ENCODE measurements around the gene FCER1G.
"Not testable (repeated sequence)": the region's sequence is repeated elsewhere in the genome, so short reads cannot be mapped to it uniquely, and the experiment has no call there.

The FCER1G gene

DNA sequence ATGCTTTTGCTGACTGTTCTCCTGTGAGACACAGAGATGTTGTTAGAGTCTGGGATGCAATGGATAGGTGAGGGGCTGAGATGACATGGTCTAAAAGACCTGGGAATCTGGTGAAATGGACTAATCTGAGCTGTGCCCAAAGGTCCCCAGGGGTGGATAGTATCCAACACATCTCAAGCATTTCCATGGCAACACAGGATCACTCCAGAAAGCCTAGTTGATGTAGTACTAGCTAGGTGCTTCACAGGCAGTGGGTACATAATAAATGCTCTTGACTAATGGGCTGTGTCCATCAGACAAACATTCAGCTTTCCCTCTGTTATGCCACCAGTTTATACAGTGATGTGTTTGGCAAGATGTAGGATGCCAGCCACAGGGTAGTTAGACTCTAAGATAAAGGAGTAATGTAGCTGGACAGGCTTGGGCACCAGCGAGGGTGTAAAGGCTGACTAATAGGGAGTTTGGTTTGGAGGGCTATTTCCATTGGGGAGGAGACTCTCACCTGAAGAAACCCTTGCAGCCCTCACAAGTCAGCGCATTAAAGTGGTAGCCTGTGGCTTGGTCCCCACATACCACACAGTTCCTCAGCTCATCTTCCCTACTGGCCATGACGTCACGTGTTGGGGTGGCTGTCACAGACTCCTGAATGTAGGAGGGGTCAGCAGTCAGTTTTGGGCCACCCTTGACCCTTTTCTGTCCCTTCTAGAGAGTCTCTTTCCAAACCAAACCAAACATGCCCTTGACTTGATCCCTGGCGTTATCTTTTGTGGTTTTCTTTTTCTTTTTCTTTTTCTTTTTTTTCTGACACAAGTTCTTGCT is 21.1 kb downstream of the FCER1G start:
- no peak for DNase-seq

DNA sequence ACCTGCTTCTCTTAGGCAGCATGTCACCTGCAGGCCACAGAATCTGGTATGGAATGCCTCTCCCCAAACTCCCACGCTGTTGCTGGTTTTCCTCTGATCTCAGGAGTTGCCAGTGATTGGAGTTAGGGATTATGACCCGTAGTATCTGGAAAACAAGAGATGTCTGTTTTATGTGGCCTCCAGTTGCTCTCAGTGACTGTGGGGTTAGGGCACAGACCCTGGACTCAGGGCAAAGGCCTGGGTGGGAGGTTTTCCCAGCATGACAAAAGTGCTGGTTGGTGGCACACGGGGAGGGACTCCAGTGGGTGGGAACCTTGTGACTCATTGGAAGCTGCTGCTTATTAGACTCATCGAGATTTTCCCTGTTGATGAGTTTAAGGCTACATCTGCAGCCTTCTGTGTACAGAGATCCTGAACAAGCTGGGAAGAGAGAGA is 23.0 kb downstream of the FCER1G start, which contains the start of gene NR1I3:
NR1I3 (minus strand) TSS at position 165 of the 435 bp plus-strand sequence. CDS start 1,638 bp downstream, outside the sequence.
- DNase-seq = no peak

DNA sequence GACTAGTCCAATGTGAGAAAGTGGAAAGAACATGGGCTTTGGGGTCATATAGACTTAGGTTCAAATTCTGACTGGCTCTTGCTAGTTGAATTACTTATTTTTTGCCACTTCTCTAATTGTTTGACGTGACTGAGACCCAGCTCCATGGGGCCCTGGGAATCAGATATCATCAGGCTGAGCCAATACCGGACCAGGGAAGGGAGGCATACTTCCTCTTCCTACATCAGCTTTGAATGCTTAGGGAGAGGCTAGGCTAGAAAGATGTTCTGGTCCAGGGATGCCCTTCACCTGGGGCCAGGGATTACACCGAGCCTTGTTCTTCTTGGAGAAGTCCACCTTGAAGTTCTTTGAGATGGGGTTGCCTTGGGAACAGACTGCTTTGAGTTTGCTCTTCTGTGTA is 26.6 kb downstream of the FCER1G start:
- no peak for DNase-seq

DNA sequence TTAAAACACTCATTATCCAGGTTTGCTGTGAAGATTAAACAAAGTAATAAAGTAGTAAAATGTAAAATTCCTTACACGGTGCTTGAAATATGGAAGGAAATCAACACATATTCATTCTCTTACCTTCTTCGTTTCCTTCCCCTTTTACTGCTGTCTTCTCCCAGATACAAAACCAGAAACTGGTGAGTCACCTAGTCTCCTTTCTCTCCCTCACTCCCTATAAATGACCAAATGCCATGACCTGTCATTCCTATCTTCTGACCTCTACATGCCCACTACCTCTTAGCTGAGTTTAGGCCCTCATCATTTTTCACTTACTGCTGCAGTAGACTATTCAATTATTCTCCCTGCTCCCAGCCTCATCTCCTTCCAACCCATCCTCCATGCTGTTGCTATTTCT is 27.2 kb downstream of the FCER1G start:
- DNase-seq = no peak

DNA sequence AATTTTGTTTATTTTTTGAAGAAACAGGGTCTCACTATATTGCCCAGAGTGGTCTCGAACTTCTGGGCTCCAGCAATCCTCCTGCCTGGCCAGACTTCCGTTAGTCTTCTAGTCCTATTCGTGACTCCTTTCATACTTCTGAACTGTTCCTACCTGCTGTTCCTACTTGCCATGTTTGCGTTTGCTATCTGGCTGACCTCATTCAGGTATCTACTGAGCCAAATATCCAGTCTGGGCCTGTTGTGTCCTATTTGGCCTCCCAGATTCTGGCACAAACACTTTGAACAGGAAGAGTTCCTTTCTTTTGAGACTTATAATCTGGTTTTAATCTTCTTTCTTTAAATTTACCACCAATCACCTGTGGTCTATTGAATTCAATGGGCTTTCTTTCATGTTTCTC is 29.8 kb downstream of the FCER1G start:
- no peak for DNase-seq

DNA sequence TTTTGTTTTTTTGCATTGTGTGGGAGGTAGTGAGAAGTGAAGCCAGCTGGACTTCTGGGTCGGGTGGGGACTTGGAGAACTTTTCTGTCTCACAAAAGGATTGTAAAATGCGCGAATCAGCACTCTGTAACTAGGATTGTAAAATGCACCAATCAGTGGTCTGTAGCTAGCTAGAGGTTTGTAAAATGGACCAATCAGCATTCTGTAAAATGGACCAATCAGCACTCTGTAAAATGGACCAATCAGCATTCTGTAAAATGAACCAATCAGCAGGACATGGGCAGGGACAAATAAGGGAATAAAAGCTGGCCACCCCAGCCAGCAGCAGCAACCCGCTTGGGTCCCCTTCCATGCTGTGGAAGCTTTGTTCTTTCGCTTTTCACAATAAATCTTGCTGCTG is 35.0 kb downstream of the FCER1G start:
- DNase-seq = not testable (repeated sequence)

DNA sequence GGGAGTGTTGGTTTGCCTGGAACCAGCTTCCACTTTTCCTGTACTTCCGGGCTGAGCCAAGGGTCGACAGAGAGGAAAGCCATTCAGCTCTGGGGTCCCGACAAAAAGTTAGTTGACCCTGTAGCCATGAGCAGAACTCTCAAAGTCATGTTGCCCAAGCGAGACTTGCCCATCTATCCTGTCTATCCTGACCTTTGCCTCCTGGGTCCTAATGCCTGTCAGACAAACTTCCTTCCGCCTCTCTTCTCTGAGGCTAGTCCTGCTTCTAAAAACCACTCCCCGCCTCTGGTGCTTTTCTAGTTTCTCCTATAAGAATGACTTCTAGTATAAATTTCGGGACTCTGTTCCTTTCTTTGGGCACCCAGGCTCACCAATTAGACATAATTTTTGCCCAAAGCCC is 35.7 kb downstream of the FCER1G start:
- no peak for DNase-seq

DNA sequence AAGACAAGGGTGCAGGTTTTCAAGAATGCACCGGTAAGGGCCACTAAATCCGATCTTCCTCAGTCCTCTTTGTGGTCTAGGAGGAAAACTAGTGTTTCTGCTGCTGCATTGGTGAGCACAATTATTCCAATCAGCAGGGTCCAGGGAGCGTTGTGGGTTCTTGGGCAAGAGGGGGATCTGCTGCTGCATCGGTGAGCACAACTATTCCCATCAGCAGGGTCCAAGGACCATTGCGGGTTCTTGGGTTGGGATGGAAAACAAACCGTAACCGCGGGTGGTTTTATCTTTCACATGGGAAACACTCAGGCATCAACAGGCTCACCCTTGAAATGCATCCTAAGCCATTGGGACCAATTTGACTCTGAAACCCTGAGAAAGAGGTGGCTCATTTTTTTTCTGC is 36.5 kb downstream of the FCER1G start:
- no peak for DNase-seq

DNA sequence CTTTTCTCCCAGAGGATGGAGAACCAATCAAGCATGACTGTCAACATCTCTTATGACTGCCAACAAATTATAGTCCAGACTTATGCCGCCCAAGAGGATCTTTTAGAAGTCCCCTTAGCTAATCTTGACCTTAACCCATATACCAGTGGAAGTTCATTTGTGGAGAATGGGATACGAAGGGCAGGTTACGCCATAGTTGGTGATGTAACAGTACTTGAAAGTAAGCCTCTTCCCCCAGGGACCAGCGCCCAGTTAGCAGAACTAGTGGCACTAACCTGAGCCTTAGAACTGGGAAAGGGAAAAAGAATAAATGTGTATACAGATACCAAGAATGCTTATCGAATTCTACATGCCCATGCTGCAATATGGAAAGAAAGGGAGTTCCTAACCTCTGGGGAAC is 40.2 kb downstream of the FCER1G start:
- not testable (repeated sequence) for DNase-seq

DNA sequence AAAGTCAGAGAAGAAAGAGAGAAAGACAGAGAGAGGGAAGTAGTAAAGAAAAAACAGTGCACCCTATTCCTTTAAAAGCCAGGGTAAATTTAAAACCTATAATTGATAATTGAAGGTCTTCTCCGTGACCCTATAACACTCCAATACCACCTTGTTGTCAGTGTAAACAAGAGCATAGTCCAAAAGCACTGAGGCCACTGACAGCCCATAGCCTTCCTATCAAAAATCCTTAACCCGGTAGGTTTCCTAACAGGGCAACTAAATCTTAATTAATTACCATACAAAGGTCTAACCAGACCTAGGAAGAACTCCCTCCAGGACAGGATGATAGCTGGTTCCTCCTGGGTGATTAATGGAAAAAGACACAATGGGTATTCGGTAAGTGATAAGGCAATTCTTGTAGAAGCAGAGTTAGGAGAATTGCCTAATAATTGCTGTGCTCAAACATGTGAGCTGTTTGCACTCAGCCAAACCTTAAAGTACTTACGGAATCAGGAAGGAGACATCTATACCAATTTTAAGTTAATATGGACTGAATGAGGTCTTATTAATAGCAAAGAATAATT is 40.9 kb downstream of the FCER1G start:
- not testable (repeated sequence) for DNase-seq

DNA sequence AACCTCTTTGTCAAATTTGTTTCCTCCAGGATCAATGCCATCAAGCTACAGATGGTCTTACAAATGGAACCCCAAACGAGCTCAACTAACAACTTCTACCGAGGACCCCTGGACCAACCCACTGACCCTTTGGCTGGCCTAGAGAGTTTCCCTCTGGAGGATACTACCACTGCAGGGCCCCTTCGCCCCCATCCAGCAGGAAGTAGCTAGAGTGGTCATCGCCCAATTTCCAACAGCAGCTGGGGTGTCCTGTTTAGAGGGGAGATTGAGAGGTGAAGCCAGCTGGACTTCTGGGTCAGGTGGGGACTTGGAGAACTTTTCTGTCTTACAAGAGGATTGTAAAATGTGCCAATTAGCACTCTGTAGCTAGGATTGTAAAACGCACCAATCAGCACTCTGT is 42.0 kb downstream of the FCER1G start:
- not testable (repeated sequence) for DNase-seq

DNA sequence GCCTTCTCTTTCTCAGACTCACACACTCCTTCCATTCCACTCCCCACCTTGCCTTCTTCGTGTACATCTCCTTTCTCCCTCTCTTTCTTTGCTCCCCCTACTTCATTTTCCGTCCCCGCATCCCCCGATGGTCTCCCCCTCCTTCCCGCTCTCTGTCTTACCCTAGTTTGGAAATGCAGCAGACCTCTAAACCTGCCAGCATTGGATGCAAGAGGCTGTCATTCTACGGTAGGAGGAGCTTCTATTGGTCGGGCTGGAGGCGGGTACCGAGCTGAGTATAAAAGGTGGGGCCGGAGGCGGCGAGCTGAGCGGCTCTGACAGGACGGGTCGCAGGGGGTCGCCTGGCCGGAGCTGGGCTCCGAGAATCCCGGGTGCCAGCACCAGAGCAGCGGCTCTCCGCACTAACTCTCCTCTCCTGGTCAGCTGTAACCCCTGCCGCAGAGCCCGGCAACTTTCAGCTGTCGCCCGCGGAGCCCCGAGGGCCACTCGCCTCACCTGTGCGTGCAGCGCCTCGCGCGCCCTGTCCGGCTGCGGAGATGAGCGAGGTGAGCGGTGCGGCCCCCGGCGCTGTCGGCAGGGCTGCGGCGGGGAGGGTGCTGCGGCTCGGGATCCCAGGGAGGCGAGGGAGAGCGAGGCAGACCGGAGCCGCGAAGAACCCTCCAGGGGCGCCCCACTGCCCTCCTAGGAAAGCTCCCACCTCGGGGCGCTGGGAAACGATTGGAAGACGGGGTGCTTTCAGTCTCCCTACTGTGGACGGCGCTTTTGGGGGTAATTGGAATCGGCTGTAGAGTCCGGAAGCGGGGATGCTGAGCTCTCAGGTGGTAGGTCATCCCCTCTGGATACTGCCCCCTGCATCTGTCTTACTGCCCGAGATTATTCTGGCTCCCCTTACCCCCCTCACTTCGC is 43.6 kb downstream of the FCER1G start, which contains the start of gene PCP4L1:
PCP4L1 (plus strand) TSS at position 307 of the 906 bp plus-strand sequence; CDS start at position 537, 230 bp downstream.
- peak; percentile 55 for DNase-seq

DNA sequence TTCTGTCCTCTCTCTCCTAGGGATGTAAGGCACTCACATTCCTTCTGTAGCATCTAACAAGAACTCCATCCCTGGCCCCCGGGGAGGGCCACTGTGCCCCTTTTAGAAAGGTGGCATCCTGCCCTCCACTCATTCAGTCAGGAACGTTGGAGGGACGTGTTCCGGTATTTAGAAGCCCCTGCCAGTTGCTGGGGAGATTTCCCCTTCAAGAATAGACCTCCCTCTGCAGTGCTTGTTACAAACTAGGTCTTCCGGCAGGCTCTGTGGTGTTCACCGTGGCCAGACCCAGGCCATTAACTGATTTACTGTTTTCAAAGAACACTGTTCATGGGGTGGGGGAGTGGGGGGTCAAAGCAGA is 44.2 kb downstream of the FCER1G start:
- DNase-seq = no peak

DNA sequence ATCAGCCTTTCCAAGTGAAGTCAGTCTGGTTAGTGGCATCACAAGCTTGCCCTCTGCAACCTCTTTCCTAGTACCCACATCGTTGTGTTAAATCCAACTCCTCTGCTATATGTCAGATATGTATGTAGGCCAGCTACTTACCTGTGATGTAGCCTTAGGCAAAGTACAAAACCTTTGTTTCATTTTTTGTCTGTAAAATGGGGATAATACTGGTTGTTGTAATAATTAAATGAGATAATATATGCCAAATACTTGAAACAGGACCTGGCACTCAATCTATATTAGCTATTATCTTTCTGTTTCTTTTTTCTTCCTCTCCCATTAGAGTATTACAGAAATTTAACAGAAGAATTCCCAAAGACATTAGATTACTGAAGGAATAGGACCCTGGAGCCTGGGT is 44.7 kb downstream of the FCER1G start:
- DNase-seq = no peak

DNA sequence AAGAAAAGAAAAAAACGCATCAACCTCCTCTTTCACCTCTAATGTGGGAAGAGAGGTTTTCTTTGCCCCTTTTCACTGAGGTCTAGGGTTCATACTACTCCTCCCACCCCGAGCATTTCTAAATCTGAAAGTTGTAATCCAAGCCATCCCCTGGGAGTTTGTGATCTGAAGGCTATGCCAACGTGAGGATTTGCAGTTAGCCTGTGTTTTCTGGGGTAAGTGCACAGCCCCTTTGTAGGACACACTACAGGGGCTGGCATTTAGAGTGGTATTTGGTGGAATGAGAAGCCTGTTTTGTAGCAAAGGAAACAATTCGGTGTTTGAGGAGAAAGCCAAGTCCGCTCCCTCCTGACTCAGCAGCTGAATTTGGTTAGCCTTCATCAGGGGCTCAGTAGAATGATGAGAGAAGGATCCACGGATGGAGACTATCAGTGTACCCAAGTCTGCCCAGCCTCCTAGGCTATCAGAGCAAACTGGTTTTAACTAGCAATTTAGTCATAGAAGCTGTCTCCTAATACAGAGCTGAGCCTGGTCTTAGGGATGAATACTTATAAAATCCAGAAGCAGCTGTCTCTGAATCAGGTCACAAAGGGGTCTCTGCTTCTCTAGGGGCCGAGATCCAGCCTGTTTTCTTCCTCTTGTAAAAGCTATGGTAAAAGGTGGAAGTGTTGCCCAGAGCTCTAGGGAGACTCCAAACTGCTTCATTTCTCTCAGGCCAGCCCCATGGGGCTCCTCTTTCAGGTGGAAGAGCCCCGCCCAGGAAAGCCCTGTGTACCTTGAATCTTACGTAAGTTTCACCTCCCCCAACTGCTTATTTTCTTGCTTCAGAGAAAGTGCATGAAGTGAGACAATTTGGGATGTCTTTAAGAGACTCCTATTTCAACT is 45.5 kb downstream of the FCER1G start:
- DNase-seq = peak; percentile 62

DNA sequence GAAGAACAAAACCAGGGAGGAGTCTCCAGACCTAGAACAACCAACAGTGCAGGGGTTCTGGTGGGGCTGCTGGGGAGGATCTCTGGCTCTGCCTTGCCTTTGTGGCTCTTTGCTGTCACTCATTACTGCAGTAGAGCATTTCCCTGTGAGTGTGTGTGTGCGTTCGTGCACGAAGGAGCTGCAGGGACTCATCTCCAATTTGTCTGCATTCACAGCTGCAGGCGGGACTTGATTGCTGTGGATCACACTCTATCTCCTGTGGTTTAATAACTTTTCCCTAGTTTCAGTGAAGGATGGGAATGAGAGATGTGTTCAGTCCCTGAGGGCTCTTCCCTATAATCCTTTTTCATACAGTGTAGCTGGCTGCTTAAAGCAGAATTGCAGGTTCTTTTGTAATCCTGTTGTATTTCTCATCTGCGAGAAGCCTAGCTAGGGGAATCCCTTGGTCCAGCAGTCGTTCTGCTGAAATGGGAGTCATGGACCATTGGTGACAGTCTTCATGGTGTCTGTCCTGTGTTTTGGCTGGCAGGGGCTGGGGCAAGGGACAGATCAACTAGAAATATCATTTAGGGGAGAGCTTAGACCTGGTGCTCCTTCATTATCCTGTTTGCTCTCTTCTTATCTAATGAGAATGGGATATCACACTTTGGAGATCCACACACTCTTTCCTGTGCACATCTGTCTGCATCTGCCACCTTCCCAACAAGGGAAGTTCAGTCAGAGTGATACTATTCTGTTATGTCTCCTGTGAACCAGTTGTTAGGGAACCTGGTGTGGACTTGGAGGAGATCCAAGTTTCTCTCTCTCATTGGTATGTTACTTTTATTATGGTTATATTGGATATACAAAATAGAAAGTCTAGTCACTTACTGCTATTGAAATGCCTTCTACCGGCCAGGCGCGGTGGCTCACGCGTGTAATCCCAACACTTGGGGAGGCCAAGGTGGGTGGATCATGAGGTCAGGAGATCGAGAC is 46.5 kb downstream of the FCER1G start:
- DNase-seq = no peak

DNA sequence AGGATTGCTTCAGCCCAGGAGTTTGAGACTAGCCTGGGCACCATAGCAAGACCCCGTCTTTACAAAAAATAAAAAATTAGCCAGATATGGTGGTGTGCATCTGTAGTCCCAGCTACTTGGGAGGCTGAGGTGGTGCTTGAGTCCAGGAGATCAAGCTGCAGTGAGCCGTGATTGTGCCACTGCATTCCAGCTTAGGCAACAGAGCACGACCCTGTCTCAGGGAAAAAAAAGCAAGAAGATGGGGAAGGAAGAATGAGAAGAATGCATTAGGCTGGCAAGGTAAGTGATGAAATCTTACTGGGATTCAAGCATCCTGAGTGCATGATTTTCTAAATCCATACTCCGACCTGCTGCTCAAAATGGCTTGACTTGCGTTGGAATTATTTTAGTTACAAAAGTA is 50.2 kb downstream of the FCER1G start:
- no peak for DNase-seq

DNA sequence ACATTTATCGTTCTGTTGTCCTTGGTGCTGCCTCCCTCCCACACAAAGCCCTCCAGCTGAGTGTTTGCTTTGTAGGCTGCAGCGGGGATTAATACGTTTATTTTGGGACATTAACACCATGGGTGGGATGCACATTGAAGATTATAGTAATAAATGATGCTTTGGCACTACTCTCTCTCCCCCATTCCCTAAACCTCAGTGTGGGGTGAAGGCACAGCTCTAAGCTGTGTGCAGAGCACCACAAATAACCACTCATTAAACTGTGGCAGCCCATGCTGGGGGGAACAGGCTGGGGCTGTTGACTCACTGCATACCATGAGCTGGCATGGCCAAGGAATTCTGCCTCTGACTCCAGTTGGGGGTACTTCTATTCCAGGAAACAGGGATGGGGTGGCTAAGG is 51.1 kb downstream of the FCER1G start:
- no peak for DNase-seq

DNA sequence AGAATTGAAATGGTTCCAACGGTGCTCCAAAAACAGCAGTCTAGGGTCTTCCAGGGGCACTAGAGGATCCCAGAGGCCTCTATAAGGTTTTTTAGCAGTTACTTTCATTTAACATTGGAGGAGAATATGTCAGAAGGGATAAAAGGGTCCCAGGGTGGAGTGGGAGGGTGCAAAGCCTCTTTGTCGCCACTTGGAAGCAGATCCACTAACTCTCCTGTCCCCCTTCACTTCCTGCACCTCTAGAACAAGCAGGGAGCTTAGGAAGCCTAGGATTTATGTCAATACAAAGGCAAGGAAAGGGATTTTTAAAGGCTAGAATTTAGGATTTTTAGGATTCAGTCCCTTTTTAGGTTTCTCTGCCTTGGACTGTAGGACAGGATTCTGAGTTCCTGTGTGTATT is 51.7 kb downstream of the FCER1G start:
- no peak for DNase-seq

DNA sequence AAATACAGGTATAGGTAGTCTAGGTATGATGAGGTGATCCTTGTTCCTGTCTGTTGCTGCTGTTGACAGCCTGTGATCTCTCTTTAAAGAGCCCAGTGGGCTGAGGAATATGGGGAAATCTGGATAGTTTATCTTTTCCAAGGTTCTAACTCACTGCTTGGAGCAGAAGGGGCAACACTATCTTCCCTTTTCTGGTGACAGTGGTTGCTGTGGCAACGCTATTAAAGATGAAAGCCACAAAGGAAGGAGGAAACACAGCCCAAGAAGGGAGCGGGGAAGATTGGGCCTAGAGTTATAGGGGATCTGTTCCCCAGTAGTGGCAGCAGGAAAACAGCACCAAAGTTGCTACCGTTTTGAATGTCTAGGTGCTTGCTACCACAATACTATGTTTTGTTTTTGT is 52.2 kb downstream of the FCER1G start:
- DNase-seq = no peak
